Measurements from ENCODE around the gene ALKAL2. TPM values are rescaled to one million over a fixed set of nuclear protein-coding genes. Genes with fewer than 3 reads are reported as not detected.

The ALKAL2 gene
- total and polyA plus RNA-seq, 2 donors (not counting 3 experiments of a cell fraction or from before 2014, with no cell fraction given), result not detected

DNA sequence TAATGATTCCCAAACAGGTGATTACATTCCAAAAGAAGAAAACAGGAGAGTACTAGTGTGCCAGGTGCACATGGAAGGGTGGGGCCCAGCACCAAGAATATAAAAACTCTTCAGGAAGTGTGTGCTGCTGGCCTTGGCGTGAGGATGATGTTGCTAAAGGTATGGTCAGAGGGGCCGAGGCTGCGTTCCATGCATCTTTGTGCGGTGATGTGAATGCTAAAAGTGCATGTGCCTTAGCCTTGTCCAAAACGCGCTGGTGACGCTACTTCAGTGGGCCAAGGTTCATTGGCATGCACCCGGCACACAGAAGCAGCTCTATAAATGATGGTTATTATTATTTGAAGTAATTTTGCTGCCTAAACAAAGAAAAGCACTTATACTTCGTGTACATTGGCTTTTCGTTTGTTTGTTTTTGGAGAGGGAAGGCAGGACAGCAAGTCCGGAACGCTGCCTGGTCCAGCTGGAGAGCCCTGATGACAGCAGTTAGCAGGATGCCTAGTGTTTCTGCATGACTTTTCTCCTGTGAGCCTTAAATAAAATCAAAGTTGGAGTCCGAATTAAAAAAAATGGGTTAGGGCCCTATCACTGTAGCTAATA, 2.9 kb downstream of the ALKAL2 start:
- Histone ChIP-seq H3K27ac (ENCODE audit: insufficient read depth, low read depth, low read length) (no peak overlapping the region), H2AFZ (ENCODE audit: low read depth, low read length) (no peak overlapping the region), H3K4me3 (replicated peaks in 1 of 3; ENCODE audit: insufficient read depth in 1 of 3, low read depth in 1 of 3, low read length in 3 of 3) (no peak overlapping the region), H3K79me2 (ENCODE audit: control insufficient read depth, insufficient read depth, low read length) (no peaks in the 10 kb centered on the region), H3K9me1 (replicated peaks; ENCODE audit: control insufficient read depth, extremely low read depth, insufficient read depth, low read length) (no peaks in the 10 kb centered on the region), H3K9me3 (replicated peaks; ENCODE audit: control insufficient read depth, insufficient read depth, low read length) (no peaks in the 10 kb centered on the region), H3K9ac (replicated peaks; ENCODE audit: extremely low read depth, insufficient read depth, low read length) (no peak overlapping the region), H3K4me1 (ENCODE audit: control insufficient read depth, extremely low read depth, insufficient read depth, low read length) (peaks cover 3% of the 10 kb centered on the region), H3K4me2 (ENCODE audit: insufficient read depth, low read length) (no peak overlapping the region), H3K27me3 (ENCODE audit: control insufficient read depth in 2 of 2, insufficient read depth in 2 of 2, low read length in 2 of 2) (peaks cover 10 to 34% of the 10 kb centered on the region in 2 experiments), H3K36me3 (ENCODE audit: control insufficient read depth in 2 of 2, extremely low read depth in 1 of 2, insufficient read depth in 2 of 2, low read length in 2 of 2) (peaks cover 3 to 4% of the 10 kb centered on the region in 2 experiments), H4K20me1 (replicated peaks; ENCODE audit: control insufficient read depth, extremely low read depth, insufficient read depth, low read length) (no peaks in the 10 kb centered on the region)
- no peak for DNase-seq (ENCODE audit: low read depth, low spot score)
- intact Hi-C loops (cut with micrococcal nuclease) (no loop called here), dilution Hi-C loops (cut with MboI; ENCODE audit: extremely low pct_ligation_motif_present, low sequenced_read_pairs) (no loop called here)
- no TSS peak for BruUV-seq (replicated peaks)
- TF ChIP-seq, protein P1, sequence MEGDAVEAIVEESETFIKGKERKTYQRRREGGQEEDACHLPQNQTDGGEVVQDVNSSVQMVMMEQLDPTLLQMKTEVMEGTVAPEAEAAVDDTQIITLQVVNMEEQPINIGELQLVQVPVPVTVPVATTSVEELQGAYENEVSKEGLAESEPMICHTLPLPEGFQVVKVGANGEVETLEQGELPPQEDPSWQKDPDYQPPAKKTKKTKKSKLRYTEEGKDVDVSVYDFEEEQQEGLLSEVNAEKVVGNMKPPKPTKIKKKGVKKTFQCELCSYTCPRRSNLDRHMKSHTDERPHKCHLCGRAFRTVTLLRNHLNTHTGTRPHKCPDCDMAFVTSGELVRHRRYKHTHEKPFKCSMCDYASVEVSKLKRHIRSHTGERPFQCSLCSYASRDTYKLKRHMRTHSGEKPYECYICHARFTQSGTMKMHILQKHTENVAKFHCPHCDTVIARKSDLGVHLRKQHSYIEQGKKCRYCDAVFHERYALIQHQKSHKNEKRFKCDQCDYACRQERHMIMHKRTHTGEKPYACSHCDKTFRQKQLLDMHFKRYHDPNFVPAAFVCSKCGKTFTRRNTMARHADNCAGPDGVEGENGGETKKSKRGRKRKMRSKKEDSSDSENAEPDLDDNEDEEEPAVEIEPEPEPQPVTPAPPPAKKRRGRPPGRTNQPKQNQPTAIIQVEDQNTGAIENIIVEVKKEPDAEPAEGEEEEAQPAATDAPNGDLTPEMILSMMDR (IDR thresholded peaks at IDR 0.05; ENCODE audit: extremely low read depth in 1 of 2, insufficient read depth in 1 of 2, low read depth in 1 of 2, low read length in 2 of 2), result no peak
- no peak for TF ChIP-seq POLR2AphosphoS5 (IDR thresholded peaks at IDR 0.05; ENCODE audit: insufficient read depth, low read depth, low read length)
- no peak for TF ChIP-seq MYC (IDR thresholded peaks at IDR 0.05; ENCODE audit: low read depth, low read length)
- TF ChIP-seq POLR2A (IDR thresholded peaks at IDR 0.05; ENCODE audit: low read depth, low read length), result no peak
- TF ChIP-seq FOS (IDR thresholded peaks at IDR 0.05; ENCODE audit: borderline replicate concordance, insufficient read depth, low read length), result no peak
- TF ChIP-seq JUN (IDR thresholded peaks at IDR 0.05; ENCODE audit: borderline replicate concordance, insufficient read depth, insufficient read length, low read depth), result no peak
- TF ChIP-seq GATA2 (IDR thresholded peaks at IDR 0.05; ENCODE audit: insufficient read depth, insufficient read length, low read depth, low read length), result no peak
- TF ChIP-seq, protein P2, sequence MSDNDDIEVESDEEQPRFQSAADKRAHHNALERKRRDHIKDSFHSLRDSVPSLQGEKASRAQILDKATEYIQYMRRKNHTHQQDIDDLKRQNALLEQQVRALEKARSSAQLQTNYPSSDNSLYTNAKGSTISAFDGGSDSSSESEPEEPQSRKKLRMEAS (IDR thresholded peaks at IDR 0.05; ENCODE audit: insufficient read depth, insufficient read length), result no peak
- no peak for TF ChIP-seq EZH2 (IDR thresholded peaks at IDR 0.05; ENCODE audit: borderline replicate concordance, low read depth, low read length, severe bottlenecking)
- ChIA-PET POLR2A (no interaction called here), CTCF (interaction anchor here (1.2 kb wide), 1 partner anchor 383 kb away, joined by 3 read pairs; no protein-coding TSS in a partner anchor)
- no peak for FAIRE-seq
